NCI-H2171 (cell line): ENCODE results near the gene KHDRBS2.

Experiments
- DNase-seq: peaks from one replicate; lab custom pipeline; 2025; lab: John Stamatoyannopoulos, UW

The KHDRBS2 gene

GRCh38 chr6:62285612-62286469 lies at the start of gene KHDRBS2:
TSS of gene KHDRBS2 (minus strand) at chr6:62286225.
- peak; percentile 17 for DNase-seq

GRCh38 chr6:62328607-62329006 lies 42.6 kb upstream of the KHDRBS2 start:
- DNase-seq, result no peak

DNA sequence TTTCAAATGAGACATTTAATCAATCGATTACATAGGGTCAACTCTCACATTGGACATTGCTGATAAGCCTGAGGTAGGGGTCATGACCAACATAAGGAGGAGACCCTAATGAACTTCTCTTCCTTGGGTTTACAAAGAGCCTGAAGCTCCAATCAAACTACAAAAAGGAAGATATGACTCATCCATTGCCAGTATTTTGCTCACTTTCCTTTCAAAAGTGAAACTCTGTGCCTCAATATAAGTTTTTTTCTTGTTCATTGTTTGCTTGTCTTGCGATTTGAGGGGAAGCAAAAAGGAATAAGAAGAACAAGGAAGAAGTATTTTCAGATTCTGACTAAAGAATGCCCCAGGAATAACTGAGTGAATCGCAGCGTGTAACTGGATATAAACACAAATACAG lies 38.8 kb upstream of the KHDRBS2 start:
- no peak for DNase-seq

DNA sequence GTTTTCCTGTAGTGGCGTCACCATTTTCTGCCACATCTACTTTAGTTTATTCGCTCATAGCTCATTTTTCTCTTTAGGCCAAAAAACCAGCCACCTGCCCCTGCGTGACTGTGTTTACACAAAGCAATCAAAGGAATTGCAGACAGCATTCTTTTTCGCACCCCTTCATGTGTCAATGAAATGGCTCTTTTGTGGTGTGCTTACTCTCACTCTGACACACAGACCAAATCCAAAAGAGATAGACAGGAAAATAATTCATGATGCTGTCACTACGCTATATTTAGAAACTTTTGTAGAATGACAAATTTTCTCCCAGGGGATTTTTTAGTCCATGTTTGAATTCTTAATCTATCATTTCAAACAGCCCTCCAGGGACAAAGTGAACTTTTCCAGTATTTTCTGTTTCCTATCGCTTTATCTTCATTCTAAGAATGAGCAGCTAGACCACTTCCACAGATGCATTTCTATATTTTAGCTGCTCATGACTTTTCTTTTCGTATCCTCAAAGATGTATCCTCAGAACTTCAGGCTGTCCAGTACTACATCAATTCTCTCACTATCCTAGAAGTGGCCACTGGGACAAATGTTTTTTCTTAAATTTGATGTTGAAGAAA lies 37.9 kb upstream of the KHDRBS2 start:
- DNase-seq, result no peak

- no peak for DNase-seq
Observed at GRCh38 chr6:62298745-62299392, 12.8 kb upstream of the KHDRBS2 start.

GRCh38 chr6:62296541-62296940 lies 10.5 kb upstream of the KHDRBS2 start:
- no peak for DNase-seq

DNA sequence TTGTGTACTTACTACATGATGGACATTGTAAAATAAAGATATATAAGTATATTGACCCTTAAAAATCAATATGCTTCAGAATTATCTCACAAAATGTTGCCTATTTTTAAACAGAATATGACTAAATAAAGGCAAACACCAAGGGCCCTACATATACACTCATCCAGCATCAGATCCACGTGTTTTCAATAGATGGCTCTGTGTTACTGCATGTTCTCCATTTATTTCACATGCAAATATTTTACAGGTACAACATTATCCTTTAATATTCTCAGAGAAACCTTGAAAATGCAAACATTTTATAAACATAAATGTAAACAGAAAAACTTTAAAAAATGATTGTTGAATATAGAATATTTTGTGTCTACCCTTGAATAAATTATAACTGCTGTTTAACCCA lies 2.9 kb upstream of the KHDRBS2 start:
- no peak for DNase-seq

- DNase-seq, result no peak
Observed at GRCh38 chr6:62288562-62288961, 2.5 kb upstream of the KHDRBS2 start.

- no peak for DNase-seq
Observed at GRCh38 chr6:62286470-62286843, 432 bp upstream of the KHDRBS2 start.

DNA sequence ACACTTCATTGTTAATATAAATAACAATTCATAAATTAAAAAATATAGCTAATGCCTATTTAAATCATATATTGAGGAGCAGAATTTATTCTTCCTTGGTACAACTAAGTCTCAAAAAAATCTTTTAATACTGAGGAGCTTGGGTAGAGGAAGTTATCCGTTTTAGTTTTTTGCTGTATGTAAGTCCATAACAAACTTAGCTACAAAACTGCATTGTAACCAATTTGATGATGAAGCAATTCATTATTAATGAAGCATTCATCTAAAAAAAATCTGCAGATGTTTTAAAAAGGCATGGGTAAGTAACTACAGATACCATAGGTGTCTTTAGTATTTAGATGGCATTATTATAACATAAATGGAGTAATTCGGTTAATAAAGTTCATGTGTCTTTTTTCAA lies 1.3 kb downstream of the KHDRBS2 start:
- DNase-seq, result no peak

DNA sequence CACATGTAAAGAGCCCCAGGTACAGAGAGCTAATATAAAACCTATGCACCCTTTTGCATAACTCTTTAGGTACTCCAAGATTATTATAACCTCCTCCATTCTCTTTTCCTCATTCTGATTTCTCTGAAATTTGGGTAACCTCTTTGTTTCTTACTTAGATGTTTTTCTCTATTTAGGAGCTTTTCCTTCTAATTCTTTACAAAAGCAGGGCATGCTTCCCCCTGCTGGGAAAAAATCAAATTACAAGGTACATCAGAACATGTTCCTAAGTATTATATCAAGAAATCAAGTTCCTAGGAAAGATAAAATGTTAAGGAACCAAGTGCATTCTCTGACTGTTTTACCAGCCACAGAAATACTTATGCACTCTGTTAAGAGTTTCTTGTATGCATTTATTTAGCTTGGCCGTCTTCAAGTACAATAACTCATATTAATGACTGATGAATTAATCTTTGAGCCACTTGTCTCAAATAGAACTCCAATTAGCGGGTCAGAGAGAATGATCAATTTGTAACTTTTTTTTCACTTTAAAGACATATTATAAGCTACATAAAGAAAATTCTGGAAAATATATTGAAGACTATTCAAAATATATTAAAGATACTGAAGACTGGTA lies 2.1 kb downstream of the KHDRBS2 start:
- no peak for DNase-seq

- no peak for DNase-seq
Observed at GRCh38 chr6:62283365-62283764, 2.7 kb downstream of the KHDRBS2 start.

DNA sequence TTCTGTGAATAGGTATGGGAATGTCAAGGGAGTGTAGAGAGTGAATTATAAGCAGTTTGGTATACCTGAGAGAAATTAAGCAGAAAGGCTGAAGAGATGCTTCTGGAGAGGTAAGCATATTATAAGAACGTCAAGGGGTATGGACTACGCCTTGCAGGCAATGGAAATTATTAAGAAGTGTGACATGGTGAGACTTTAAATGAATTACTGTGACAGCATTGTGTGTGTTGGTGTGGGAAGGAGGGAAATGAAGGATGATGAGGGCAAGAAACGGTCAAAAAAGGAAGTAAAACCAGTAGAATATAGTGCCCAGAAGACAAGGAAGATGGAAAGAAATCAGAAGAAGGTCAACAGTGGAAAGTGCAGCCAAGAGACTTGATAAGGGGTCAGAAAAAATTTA lies 5.9 kb downstream of the KHDRBS2 start:
- DNase-seq, result no peak

DNA sequence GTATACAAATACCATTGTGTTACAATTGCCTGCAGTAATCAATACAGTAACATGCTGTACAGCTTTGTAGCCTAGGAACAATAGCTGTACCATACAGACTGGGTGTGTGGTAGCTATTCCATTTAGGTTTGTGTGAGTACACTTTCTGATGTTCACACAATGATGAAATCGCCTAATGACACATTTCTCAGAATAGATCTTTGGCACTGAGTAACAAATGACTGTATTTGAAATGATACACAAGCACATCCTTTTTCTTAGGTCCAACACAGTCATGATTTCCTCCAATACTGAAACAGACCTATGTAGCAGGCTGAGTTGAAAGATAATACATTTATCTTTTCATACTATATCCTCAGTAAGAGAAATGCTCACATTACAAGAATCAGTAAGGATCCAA lies 13.9 kb downstream of the KHDRBS2 start:
- no peak for DNase-seq

DNA sequence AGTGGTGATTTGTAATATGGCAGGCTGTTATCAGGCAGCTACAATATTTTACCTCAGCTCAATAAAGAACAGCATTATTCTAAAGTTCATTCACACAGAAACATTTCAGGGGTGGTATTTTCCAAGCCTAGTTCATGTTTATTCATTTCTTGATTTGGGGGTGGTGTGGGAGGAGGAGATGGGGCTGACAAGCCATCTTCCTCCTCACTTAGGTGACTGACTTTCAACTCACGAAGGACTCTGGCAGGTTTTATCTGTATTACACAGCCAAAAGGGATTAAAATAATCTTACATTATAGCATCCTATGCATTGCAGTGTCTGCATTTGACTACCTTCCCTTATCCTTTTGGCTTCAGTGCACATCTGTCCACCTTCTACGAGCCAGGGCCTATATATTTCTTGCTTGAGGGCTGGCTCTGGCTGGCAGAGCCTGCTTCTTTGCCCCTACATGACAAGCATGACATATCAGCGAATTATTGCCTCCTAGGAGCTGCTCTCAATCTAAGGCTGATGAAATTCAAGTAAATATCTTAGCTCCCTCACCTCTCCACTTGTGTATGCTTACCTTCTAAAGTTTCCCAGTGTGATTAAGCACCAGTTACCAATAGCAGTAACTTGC lies 20.0 kb downstream of the KHDRBS2 start:
- no peak for DNase-seq

DNA sequence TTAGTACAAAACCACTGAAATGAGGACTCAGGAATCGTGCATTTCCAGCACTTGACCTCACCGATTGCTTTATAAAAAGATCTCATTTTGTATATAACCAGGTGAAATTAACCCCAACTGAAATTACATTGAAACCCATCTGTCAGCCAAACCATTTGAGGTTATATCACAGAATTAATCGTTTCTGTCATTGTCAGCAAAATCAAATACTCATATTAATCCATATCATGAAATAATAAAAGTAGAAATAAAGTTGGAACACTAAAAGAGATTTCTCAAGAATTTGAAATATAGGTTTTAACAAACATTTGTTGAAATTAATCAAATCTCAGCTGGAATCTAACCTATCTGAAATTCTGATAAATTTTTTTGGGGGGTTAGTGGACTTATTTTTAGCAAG lies 23.7 kb downstream of the KHDRBS2 start:
- DNase-seq, result no peak

GRCh38 chr6:62246087-62246486 lies 39.9 kb downstream of the KHDRBS2 start:
- no peak for DNase-seq

GRCh38 chr6:62236784-62237183 lies 49.2 kb downstream of the KHDRBS2 start:
- no peak for DNase-seq

DNA sequence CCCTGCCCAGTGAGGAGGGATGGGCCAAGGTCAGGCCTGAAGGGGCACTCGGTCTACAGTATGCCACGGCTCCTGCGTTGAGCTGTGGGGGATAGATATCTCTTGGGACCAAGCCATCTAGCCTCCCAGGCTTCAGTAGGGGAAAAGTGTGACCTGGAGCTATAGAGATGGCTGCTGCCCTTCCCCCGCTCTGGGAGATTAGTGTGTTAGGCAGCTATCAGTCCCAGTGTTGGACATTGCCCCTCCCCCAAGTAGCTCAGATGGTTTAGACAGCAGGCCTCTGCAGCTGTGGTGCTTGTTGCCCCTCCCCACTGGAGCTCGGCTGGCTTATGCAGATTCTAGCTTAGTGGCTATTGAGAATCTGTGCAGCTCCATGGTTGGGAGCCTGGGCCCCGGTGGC lies 56.8 kb downstream of the KHDRBS2 start:
- no peak for DNase-seq

GRCh38 chr6:62217866-62218265 lies 68.2 kb downstream of the KHDRBS2 start:
- no peak for DNase-seq

DNA sequence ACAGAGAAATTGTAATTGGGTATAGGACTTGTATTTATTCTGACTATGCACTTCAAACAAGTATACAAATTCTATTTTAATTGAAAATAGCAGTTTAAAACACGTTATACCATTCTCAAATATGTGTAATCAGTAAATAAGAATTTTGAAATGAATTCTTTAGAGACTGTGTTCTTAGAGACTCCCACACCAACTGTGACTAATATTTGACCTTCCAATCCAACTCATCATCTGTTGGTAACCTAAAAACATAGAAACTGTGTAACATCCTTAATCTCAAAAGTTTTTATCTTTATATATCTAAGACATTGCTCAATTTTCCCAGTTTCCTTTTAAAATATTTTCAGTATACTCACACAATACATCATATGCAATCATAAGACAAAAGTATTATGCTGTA lies 83.9 kb downstream of the KHDRBS2 start:
- DNase-seq, result no peak

- no peak for DNase-seq
Observed at GRCh38 chr6:62192593-62192992, 93.4 kb downstream of the KHDRBS2 start.
